Neural progenitor cell (in vitro differentiated cells): ENCODE measurements around the gene RASGRP3. TPM values are rescaled to one million over a fixed set of nuclear protein-coding genes. Genes with fewer than 3 reads are reported as not detected.

Experiments used
- DNase-seq: peaks from one replicate; pipeline ENCODE4 v3.0.0-alpha.2; 2016; ENCODE audit warnings: low spot score
- H2AFZ ChIP-seq: fragments of 200-600 bp; sonication (generic); replicated peaks from 2 replicates; pipeline ENCODE4 v1.6.1; 2016; ENCODE audit warnings: antibody characterized with exemption
- H3F3A ChIP-seq: fragments of 200-600 bp; sonication (generic); 2 replicates; pipeline ENCODE4 v1.6.1; 2016; ENCODE audit warnings: antibody characterized with exemption, low read depth
- H3K27ac ChIP-seq: fragments of 200-600 bp; sonication (generic); 2 replicates; pipeline ENCODE4 v1.5.1; 2016; ENCODE audit warnings: mild to moderate bottlenecking
- H3K27me3 ChIP-seq: fragments of 200-600 bp; sonication (generic); 2 replicates; pipeline ENCODE4 v1.6.1; 2016; ENCODE audit warnings: mild to moderate bottlenecking, moderate library complexity
- H3K36me3 ChIP-seq: fragments of 200-600 bp; sonication (generic); 2 replicates; pipeline ENCODE4 v1.5.1; 2016
- H3K4me1 ChIP-seq: fragments of 200-600 bp; sonication (generic); 2 replicates; pipeline ENCODE4 v1.6.1; 2016; ENCODE audit warnings: mixed run types
- H3K4me2 ChIP-seq: fragments of 200-600 bp; sonication (generic); 2 replicates; pipeline ENCODE4 v1.6.1; 2016
- H3K4me3 ChIP-seq: fragments of 200-600 bp; sonication (generic); 2 replicates; pipeline ENCODE4 v1.5.1; 2016
- H3K79me2 ChIP-seq: fragments of 200-600 bp; sonication (generic); 2 replicates; pipeline ENCODE4 v1.6.1; 2016; ENCODE audit warnings: low read depth
- H3K9ac ChIP-seq: fragments of 200-600 bp; sonication (generic); 2 replicates; pipeline ENCODE4 v1.6.1; 2016
- H3K9me3 ChIP-seq: fragments of 200-600 bp; sonication (generic); 2 replicates; pipeline ENCODE4 v1.5.1; 2016; ENCODE audit warnings: low read depth
- H4K20me1 ChIP-seq: fragments of 200-600 bp; sonication (generic); 2 replicates; pipeline ENCODE4 v1.6.1; 2016; ENCODE audit warnings: low read depth
- H3K27ac Mint-ChIP-seq: 3 replicates; pipeline ENCODE4 v1.8.0; 2021; ENCODE audit warnings: mixed read lengths
- H3K27me3 Mint-ChIP-seq: 2 replicates; pipeline ENCODE4 v1.8.0; 2022; ENCODE audit warnings: low read depth, mild to moderate bottlenecking, inconsistent platforms, moderate library complexity, mixed read lengths; ENCODE audit not compliant: insufficient read depth
- H3K36me3 Mint-ChIP-seq: 3 replicates; pipeline ENCODE4 v1.8.0; 2021; ENCODE audit warnings: mixed read lengths
- H3K4me1 Mint-ChIP-seq: 3 replicates; pipeline ENCODE4 v1.8.0; 2021; ENCODE audit warnings: mixed read lengths
- H3K4me3 Mint-ChIP-seq: 3 replicates; pipeline ENCODE4 v1.8.0; 2021; ENCODE audit warnings: mild to moderate bottlenecking, moderate library complexity, mixed read lengths
- H3K9me3 Mint-ChIP-seq: 3 replicates; pipeline ENCODE4 v1.8.0; 2020; ENCODE audit warnings: mixed read lengths
- EZH2 ChIP-seq: fragments of 200-600 bp; sonication (generic); IDR thresholded peaks from 2 replicates; pipeline ENCODE4 v1.6.1; 2017; ENCODE audit warnings: antibody characterized with exemption, mild to moderate bottlenecking, moderate library complexity
- EZH2phosphoT487 ChIP-seq: fragments of 200-600 bp; sonication (generic); IDR thresholded peaks from 2 replicates; pipeline ENCODE4 v1.6.1; 2017; ENCODE audit warnings: antibody characterized with exemption
- total RNA-seq: library from RNA; depleted of rRNA; stranded (reverse); fragments of >200 nt; gene quantifications from 2 replicates; pipeline ENCODE4 v1.2.3, GENCODE V29; 2015; ENCODE audit warnings: low replicate concordance
- TF ChIP-seq, protein P1 (sequence below): fragments of 200-600 bp; sonication (generic); IDR thresholded peaks from 2 replicates; pipeline ENCODE4 v1.5.1; 2017; ENCODE audit warnings: antibody characterized with exemption, mild to moderate bottlenecking

RASGRP3 gene
- total RNA-seq, 1 donor from 2014 or later: not detected

DNA sequence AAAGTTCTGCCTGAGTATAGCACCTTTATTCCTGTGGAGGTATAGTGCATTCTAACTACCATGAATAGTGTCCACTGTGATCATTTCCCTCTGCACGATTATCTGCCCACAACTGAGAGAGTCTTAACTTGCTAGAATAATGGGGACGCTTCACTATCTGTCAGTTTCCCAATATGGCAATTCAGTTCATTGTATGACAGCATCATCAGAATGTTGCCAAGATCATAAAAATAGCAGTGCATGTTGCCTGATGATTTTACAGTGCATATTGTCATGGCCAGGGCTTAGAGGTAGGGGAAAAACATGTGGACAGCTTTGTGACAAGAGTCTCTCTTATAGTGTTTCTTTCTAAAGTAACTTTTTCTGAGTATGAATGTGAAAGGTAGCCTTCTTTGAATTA is 6.1 kb downstream of the RASGRP3 start:
- Histone ChIP-seq H3K4me2 (no peak overlapping the region), H3K27ac (no peak overlapping the region), H3F3A (peaks cover 7% of the 10 kb centered on the region), H3K79me2 (no peaks in the 10 kb centered on the region), H3K4me3 (no peak overlapping the region), H3K9me3 (peaks cover 10% of the 10 kb centered on the region), H3K36me3 (no peaks in the 10 kb centered on the region), H4K20me1 (no peaks in the 10 kb centered on the region), H2AFZ (no peak overlapping the region), H3K4me1 (peaks cover 4% of the 10 kb centered on the region), H3K27me3 (no peaks in the 10 kb centered on the region), H3K9ac (no peak overlapping the region)
- Mint-ChIP-seq H3K9me3 (peaks cover 10% of the 10 kb centered on the region), H3K27ac (no peak overlapping the region), H3K4me1 (peaks cover 1% of the 10 kb centered on the region), H3K27me3 (peaks cover 2% of the 10 kb centered on the region), H3K36me3 (no peaks in the 10 kb centered on the region), H3K4me3 (no peak overlapping the region)
- DNase-seq: no peak
- TF ChIP-seq EZH2phosphoT487: no peak
- TF ChIP-seq, protein P1, sequence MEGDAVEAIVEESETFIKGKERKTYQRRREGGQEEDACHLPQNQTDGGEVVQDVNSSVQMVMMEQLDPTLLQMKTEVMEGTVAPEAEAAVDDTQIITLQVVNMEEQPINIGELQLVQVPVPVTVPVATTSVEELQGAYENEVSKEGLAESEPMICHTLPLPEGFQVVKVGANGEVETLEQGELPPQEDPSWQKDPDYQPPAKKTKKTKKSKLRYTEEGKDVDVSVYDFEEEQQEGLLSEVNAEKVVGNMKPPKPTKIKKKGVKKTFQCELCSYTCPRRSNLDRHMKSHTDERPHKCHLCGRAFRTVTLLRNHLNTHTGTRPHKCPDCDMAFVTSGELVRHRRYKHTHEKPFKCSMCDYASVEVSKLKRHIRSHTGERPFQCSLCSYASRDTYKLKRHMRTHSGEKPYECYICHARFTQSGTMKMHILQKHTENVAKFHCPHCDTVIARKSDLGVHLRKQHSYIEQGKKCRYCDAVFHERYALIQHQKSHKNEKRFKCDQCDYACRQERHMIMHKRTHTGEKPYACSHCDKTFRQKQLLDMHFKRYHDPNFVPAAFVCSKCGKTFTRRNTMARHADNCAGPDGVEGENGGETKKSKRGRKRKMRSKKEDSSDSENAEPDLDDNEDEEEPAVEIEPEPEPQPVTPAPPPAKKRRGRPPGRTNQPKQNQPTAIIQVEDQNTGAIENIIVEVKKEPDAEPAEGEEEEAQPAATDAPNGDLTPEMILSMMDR: no peak
- TF ChIP-seq EZH2: no peak

DNA sequence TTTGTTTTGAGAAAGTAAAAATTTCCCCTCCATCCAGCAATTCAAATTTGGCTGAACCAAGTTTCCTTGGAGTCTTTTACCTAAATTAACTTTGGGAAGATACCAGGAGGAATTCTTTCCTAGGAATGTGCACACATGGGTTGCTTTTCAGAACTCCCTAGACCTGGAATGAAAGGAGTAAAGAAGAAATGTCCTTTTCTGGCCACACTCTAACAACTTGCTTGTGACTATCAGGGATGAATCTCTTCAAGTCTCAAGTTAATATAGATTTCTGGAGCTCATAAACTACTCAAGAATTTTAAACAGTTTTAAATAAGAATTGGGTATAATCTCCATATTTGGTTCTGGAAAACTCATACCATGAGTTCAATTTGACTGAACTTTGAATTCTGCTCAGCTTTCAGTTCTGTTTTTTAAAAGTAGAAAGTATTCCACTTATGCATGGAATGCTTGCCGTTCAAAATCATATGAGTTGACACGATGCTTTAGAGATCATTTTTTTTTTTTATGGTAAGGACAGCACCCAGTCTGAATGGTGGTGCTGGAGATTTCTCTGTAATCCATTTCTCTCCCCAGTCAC is 7.7 kb downstream of the RASGRP3 start:
- Histone ChIP-seq H3F3A (no peaks in the 10 kb centered on the region), H3K4me2 (no peak overlapping the region)

DNA sequence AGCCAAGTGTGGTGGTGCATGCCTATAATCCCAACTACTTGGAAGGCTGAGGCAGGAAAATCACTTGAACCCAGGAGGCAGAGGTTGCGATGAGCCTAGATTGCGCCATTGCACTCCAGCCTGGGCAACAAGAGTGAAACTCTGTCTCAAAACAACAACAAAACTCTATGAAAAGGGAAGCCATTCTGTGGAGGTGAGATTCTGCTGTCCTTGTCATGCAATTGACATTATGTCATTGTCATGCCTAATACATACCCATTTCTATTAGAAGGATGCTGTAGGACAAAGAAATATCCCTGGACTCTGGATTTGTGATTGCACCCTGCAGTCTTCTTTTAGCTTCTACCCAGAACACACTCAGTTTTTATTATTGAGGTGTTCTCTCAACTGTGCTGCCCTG is 8.6 kb downstream of the RASGRP3 start:
- no peak for TF ChIP-seq EZH2phosphoT487
- TF ChIP-seq, protein P1: no peak
- no peak for TF ChIP-seq EZH2
- no peak overlapping the region for H3K4me2 ChIP-seq

More for the DNA sequence above, 7.7 kb downstream of the RASGRP3 start:
- Histone ChIP-seq H3K4me3 (no peak overlapping the region), H3K9me3 (peaks cover 10% of the 10 kb centered on the region), H2AFZ (no peak overlapping the region), H3K27me3 (no peaks in the 10 kb centered on the region), H3K36me3 (no peaks in the 10 kb centered on the region), H3K4me1 (no peaks in the 10 kb centered on the region), H3K79me2 (no peaks in the 10 kb centered on the region), H4K20me1 (no peaks in the 10 kb centered on the region), H3K9ac (no peak overlapping the region), H3K27ac (no peak overlapping the region)
- peaks cover 2% of the 10 kb centered on the region for H3K27me3 Mint-ChIP-seq
- peaks cover 10% of the 10 kb centered on the region for H3K9me3 Mint-ChIP-seq
- DNase-seq: no peak
- TF ChIP-seq, protein P1: no peak
- TF ChIP-seq EZH2phosphoT487 (no peak), EZH2 (no peak)
- H3K4me3 Mint-ChIP-seq: no peak overlapping the region
- no peaks in the 10 kb centered on the region for H3K4me1 Mint-ChIP-seq
- H3K36me3 Mint-ChIP-seq: no peaks in the 10 kb centered on the region
- no peak overlapping the region for H3K27ac Mint-ChIP-seq

More for the DNA sequence above, 8.6 kb downstream of the RASGRP3 start:
- no peak overlapping the region for H3K4me3 Mint-ChIP-seq
- Histone ChIP-seq H3K4me1 (no peaks in the 10 kb centered on the region), H3K79me2 (no peaks in the 10 kb centered on the region), H3K9ac (no peak overlapping the region), H3K9me3 (peaks cover 10% of the 10 kb centered on the region), H3F3A (no peaks in the 10 kb centered on the region), H3K27me3 (no peaks in the 10 kb centered on the region), H3K36me3 (no peaks in the 10 kb centered on the region), H2AFZ (no peak overlapping the region), H4K20me1 (no peaks in the 10 kb centered on the region), H3K4me3 (no peak overlapping the region), H3K27ac (no peak overlapping the region)
- H3K27ac Mint-ChIP-seq: no peak overlapping the region
- H3K36me3 Mint-ChIP-seq: no peaks in the 10 kb centered on the region
- no peaks in the 10 kb centered on the region for H3K4me1 Mint-ChIP-seq
- peaks cover 10% of the 10 kb centered on the region for H3K9me3 Mint-ChIP-seq
- no peak for DNase-seq
- peaks cover 2% of the 10 kb centered on the region for H3K27me3 Mint-ChIP-seq
